GM19099 (cell line): ENCODE results near the gene AFAP1L2.

ENCODE experiments used
- POLR2A ChIP-seq: IDR thresholded peaks from 3 replicates; pipeline ENCODE4 v1.6.1; 2011; ENCODE audit warnings: low read depth; ENCODE audit not compliant: insufficient read length; ENCODE audit errors: extremely low read depth

AFAP1L2 gene

DNA sequence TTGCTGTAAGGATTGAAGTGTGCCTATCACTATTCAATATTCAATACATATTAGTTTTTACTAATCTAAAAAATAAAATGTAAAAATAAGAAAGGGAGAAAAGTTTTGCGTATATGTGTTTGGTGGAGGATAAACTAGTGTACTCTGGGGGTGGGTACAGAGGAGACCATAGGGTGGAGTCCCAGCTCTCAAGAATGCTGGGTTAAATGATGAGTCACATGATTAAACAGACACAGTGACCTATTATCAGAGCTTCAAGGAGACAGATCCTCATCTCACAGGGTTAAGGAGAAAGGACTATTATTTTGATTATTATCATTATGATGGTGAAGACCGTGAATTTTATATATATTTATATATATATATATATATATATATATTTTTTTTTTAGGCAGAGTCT lies 77.5 kb downstream of the AFAP1L2 start:
- no peak for TF ChIP-seq POLR2A

DNA sequence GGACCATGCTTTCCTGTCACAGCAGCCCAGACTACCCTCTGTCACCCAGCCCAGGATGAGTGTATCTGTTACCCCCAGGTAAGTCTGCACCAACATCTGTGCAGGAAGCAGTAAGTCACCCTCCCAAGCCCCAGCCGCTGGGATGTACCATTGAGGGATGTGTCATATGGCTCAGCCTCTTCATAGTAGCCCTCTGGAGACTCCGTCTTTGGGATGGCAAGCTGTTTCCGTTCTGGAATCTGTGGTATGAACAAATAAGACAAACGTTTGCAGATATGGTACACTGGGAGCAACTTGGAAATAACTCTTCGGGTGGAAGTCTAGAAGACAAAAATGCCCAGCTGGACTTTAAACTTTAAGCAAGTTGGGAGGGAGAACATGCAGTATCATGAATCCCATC lies 81.3 kb downstream of the AFAP1L2 start:
- TF ChIP-seq POLR2A, result no peak

DNA sequence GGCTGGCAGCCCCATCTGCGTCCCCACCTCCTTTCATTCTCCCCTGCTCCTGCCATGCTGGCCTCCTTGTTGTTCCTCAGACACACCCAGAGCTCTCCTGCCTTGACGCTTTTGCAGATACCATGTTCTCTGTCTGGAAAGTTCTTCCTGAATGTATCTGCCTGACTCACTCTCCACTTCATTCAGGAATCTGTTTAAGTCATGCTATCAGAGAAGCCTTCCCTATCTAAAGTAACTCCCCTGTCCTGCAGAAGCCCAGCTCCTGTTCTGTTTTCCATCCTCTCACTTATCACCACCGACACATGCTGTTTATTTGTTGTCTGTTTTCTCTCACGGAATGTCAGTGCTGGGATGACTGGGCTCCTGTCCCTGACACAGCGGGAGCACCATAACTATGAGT lies 82.0 kb downstream of the AFAP1L2 start:
- TF ChIP-seq POLR2A, result no peak

DNA sequence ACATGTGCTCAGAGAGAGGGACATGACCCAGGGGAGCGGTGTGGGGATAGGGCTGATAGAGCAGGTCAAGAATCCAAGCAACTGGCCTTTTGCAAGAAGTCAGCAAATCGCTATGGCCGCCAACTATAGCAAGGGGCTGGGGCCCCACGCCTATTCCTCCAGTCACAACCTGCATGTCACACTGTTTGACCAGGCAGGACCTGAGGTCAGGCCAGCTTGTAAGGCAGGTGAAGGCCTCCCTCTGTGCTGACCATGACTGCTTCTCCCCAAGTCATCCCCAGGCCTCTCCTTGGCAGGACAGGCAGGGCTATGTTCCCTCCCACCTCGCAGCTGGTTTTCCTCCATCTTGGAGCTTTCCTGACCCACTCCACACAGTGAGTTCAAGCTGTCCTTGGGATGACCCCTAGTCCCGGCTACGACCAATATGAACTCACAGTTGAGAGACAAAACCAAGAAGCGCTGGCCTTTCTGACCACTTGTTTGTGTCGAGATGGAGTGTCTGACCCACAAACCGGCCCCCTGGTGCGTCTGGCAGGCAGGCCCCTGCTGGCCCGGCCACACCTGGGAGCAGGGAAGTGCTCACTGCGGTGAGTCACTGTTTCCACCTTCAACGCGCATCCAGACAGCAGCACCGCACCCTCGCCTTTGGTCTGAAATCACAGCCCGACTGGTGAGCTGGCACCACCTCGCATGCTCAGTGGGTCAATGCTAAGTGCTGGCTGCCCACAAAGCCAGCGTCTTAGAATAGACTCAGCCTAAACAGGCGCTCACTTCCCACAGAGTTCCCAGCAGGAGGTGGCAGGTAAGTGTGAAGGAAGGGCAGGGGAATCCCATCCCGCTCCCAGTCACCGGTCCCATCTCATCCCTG lies 83.8 kb downstream of the AFAP1L2 start:
- TF ChIP-seq POLR2A, result no peak

DNA sequence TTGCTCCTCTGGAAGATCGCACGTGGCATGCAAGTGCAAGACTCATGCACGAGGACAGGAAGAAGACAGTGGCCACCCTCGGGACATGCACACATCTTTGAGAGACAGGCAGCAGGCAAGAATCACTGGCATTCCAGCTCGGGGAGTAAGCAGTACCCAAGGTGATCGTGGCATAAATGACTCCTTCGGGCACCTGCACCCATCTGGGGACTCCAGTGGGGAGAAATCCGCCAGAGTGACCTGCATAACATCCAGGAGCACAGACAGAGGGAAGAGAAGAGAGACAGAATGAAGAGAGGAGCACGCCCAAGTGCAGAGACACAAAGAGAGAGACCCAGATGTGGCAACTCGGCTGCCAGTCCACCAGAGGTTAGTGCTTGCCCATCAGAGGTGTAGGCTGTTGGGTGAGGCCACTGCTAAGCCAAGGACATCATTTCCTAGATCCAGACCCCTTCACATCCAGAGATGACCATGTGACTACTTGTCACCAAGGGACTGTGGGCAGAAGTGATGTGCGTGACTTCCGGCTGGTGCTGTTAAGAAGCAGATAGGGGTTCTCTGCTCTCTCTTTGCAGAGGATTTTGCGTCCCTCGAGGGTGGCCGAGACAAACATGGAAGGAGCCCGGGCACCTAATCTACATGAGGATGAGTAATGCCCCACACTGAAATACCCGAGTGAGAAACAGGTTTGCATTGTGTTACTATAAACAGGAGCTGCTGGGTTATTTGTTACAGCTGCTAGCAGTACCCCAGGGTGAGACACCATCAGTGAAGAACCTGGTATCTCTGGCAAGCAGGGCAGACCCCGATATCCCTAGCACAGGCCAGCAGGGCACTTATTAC lies 84.7 kb downstream of the AFAP1L2 start:
- no peak for TF ChIP-seq POLR2A

DNA sequence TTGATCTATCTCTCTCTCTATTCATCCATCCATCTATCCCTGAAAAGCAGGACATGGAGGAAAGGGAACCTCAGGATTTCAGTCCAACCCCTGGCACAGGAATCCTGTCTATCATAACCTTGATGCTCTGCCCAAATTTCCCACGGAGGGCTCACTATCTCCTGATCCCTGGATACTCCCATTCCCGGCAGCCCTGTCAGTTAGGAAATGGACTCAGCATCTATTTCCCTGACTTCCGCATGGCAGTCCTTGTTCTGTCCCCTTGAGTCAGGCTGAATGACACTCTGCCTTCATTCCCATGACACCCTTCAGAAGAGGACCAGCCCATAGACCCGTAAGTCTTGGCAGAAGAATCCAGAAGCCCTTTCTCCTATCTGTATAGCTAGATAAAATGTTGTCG lies 87.6 kb downstream of the AFAP1L2 start:
- TF ChIP-seq POLR2A, result no peak

DNA sequence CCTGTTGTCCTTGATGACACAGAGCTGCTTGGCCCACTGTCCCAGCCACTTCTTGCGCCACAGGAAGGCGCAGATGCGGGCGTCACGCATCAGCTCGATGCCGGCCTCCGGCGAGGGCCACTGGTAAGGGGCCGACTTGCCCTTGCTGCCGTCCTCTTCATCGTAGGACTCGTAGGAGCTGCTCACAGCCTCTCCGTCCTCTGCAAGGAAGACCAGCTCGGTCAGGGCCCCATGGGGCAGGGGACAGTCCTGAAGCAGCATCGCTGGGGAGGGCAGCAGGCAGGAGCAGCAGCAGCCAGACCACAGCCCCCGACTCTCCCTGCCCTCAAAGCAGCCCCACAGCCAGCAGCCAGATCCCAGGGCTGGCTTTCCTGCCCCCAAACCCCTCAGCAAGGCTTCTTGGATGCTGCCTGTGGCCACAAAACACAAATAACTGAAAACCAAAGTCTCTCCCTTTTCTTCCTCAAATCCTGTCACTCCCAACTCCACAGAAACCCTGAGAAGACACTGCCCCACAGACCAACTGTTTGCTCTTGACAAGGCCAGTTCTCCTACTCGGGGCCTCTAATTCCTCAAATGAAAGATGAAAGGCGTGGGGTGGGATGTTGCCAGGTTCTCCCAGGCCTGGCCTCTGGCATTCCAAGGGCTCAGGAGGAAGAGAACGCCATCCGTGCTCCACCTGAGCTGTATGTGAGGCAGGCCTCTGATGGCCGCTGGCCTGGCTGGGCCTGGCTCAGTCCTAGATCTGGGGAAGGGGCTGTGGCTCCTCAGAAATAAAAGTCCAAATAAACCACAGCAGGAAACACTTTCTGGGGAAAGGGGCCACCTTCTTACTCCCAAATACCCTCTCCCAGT lies 88.5 kb downstream of the AFAP1L2 start:
- TF ChIP-seq POLR2A, result no peak

DNA sequence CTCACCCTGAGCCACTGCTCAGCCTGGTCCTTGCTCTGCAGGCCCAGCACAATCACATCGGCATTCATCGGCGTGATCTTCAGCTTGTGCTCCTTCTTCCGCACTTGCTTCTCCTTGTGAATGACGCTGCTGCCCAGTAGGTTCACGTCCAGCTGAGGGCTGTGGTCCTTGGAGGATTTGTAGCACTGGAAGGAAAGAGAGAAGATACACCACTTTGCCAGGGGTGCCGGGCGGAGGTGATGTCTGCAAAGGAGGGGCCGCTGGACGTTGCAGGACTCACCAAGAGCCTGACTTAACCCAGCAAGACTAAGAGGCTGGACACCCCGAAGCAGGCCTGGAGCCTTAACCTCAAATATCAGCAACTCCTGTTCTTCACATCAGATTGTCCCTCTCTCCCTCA lies 90.4 kb downstream of the AFAP1L2 start:
- TF ChIP-seq POLR2A, result no peak

DNA sequence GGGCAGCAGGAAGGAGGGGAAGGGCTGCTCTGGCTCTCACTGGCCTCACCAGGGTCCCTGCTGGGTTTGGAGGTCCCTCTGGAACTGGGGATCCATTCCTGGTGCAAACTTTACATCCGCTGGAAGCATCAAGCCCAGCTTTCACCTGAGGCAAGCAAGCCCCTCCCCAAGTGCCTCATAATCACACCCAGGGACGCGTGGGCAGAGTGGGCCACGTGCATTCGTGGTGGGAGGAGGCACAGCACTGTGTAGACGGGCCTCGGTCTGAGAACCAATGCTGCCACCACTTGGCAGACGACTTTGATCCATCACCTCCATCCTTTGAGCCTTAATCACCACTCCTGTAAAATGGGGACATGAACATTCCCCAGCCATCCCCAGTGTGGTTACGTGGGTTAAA lies 91.2 kb downstream of the AFAP1L2 start:
- no peak for TF ChIP-seq POLR2A

DNA sequence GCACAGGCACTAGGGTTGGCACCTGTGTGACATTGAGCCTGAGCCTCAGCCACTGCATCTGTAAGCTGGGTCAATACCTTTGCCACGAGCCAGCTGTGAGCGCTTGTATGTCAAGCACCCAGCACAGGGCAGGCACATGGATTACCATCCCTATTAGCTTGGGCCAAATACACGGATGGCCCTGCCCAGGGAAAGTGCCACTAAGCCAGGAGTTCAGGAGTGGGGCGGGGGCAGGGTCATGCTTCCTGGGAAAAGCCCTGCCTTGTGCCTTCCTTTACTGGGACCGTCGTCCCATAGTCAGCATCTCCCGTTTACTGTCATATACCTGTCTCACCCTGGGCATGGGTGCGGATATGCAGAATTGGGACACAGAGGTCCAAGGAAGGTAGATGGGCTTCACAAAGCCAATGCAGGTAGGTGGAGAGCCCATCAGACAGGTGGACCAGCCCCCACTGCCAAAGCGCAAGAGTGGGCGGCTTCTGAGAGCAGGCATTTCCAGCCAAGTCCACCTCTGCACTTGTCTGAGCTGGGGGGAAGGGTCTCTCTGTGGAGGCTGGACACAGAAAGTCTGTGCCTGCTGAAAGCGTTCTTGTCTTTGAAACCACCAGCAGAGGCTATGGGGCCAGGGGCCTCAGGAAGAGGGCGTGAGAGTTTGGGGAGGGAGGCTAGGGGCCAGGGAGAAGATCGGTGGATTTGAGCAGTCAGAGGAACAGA lies 92.6 kb downstream of the AFAP1L2 start:
- TF ChIP-seq POLR2A, result no peak

DNA sequence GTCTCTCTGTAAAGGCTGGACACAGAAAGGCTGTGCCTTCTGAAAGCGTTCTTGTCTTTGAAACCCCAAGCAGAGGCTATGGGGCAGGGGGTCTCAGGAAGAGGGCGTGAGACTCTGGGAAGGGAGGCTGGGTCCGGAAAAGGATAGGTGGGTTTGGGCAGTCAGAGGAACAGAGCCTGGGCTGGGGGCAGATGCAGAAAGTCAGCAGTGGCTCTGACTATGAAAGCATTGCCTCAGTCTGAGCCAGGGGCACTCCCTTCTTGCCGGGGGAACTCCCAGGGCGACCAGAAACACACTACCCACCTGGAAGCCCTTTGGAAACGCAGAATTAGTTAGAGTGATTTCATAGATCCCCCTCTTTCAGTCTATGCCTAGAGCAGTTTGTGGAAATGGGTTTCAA lies 93.3 kb downstream of the AFAP1L2 start:
- TF ChIP-seq POLR2A, result no peak

DNA sequence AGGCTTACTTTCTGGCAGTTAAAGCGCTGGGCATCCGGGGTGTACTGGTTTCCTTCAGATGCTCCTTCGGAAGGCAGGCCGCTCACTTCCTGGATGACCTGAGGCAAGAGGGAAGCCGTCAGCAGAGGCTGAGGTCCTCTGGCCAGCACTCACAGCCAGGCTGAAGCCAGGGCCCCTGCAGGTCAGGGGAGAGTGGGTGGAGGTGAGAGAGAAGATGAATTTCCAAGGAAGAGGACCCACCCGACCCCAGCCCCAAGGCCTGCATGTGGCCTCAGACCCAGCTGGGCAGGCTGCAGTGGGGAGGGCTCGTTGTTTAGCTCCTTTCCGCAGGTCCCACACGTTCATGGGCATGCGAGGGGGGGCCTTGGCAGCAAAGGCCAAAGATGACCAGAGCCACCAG lies 94.0 kb downstream of the AFAP1L2 start:
- TF ChIP-seq POLR2A, result no peak

DNA sequence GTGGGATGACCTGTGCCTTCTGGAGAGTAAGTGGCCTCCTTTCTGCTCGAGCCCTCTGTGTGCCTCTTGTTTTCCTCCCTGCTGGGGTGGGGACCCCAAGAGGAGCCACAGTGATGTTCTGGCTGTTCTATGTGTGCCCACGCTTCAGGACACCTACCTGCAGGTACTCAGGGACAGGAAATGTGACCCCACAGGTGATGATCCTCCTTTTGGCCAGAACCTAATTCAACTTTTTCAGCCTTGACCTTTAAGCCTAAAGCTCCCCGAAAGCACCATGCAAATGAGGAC lies 95.0 kb downstream of the AFAP1L2 start:
- no peak for TF ChIP-seq POLR2A

DNA sequence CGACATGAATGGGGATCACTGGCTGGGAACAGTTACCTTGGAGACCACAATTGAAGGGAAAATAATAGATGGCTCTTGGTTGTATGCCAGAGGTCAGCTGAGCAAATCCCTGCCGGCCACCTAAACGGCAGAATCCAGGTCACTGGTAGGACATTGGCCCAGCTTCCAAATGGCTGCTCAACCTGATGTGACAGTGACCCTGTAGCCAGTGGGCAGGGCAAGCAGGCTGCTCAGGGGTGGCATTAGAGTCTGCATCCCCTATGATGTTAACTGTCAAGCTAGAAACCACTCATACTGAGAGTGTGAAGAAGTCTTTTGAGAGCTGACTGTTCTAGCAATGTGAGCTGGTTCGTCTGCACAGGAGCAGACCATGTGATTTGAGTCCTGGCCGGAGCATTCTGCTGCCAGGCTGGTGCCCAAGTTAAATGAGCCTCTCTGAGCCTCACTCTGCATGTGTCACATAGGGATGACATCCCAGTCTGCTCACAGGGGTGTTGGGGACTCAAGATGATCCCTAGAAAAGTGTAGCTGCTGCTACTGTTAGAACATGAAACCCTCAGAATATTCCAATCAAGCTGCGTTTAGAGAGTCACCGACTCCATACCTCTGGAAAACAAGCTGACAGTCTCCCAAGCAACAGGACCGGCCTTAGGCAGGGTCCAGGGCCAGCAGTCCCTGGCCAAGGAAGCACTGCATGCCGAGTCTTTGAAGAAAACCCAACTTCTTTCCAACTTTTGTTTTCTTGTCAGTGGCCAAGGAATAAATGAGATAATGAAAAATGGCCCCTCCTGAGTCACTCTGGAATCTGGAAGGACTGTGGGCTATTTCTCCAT lies 95.6 kb downstream of the AFAP1L2 start:
- no peak for TF ChIP-seq POLR2A

DNA sequence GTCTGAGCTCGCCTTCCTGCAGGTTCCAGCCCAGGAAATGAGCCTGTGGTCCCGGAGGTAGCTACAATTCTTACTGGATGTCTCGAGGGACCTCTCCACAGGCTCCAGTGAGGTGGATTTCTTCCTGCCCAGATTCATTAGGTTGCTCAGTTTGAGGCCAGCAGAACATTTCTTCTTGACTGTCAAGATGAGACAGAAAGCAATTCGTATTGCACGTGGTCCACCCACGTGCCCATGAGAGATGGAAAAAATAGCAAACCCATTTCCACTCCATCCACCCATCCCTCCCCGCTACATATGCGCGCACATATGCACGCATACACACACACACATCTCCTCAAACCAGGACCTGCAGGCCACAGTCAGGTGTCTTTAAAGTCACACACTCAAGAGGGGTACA lies 96.6 kb downstream of the AFAP1L2 start:
- TF ChIP-seq POLR2A, result no peak
